ENCODE results near the gene EGFLAM. TPM values are rescaled to one million over a fixed set of nuclear protein-coding genes. Genes with fewer than 3 reads are reported as not detected.

The EGFLAM gene
- total RNA-seq, 4 donors from 2014 or later: 21.8 to 194 (median 46.7) TPM

DNA sequence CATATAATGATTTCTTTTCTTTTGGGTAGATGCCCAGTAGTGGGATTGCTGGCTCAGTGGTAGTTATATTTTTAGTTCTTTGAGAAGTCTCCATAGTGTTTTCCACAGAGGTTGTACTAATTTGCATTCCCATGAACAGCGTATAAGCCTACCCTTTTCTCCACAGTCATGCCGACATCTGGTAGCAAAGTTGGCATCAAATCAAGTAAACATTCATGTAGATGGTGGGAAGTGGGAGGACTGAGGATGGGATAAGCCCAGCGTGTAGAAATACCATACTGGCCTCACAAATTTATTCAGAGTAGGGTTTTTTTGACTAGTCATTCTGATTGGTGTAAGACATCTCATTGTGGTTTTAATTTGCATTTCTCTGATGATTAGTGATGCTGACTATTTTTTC, 115.4 kb downstream of the EGFLAM start:
- TF ChIP-seq, protein P1, sequence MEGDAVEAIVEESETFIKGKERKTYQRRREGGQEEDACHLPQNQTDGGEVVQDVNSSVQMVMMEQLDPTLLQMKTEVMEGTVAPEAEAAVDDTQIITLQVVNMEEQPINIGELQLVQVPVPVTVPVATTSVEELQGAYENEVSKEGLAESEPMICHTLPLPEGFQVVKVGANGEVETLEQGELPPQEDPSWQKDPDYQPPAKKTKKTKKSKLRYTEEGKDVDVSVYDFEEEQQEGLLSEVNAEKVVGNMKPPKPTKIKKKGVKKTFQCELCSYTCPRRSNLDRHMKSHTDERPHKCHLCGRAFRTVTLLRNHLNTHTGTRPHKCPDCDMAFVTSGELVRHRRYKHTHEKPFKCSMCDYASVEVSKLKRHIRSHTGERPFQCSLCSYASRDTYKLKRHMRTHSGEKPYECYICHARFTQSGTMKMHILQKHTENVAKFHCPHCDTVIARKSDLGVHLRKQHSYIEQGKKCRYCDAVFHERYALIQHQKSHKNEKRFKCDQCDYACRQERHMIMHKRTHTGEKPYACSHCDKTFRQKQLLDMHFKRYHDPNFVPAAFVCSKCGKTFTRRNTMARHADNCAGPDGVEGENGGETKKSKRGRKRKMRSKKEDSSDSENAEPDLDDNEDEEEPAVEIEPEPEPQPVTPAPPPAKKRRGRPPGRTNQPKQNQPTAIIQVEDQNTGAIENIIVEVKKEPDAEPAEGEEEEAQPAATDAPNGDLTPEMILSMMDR (IDR thresholded peaks at IDR 0.05; ENCODE audit: low read depth): no peak

DNA sequence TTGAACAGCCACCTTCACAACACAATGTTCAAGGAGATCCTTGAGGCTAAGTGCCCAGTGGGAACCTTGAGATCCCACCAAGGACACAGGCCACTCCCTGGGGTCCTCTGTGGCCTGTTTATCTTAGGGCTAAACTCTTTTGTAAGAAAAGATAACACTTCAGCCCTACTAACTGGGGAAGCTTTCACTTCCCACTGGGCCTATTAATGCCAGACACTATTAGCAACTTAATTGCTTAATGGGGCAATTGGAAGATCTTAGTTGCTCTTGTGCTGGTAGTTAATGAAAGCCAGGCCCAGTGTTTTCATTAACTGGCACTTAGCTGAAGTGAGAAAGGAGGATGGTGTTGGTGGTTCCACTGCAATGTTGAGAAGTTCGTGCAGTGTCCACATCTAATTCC, 117.1 kb downstream of the EGFLAM start:
- TF ChIP-seq, protein P1 (IDR thresholded peaks at IDR 0.05; ENCODE audit: low read depth): no peak

DNA sequence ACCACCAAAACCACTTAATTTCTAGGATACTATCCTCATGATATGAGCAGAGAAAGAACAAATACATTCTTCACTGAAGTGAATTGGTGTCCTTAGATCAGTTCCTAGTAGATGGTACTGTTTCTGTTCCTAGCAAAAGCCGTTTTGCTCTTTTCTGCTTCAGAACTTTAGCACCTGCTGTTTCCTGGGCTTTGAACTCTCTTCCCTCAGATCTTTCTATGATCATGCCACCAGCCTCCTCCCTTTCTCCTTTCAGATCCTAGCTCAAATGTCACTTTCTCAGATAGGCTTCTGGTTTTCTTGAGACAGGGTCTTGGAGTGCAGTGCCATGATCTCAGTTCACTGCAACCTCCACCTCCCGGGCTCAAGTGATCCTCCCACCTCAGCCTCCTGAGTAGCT, 118.0 kb downstream of the EGFLAM start:
- TF ChIP-seq, protein P1 (IDR thresholded peaks at IDR 0.05; ENCODE audit: low read depth): no peak

DNA sequence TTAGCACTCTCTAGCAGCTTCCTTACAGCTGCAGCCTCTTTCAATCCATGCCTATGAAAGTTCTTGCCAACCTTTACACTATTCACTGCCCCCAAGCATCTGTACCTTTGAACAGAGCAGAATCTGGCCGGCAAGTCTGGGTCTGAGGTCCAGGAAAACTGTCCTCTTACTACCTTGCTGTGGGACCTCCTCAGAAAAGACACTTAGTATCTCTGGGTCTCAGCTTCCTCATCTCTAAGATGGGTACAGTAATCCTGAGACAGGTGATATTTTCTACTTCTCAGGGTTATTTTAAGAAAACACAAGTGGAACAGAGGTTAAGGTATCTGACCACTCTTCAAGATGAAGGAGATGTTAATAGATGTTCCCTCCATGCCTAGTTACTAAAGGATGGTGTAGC, 120.2 kb downstream of the EGFLAM start:
- TF ChIP-seq, protein P1 (IDR thresholded peaks at IDR 0.05; ENCODE audit: low read depth): no peak

DNA sequence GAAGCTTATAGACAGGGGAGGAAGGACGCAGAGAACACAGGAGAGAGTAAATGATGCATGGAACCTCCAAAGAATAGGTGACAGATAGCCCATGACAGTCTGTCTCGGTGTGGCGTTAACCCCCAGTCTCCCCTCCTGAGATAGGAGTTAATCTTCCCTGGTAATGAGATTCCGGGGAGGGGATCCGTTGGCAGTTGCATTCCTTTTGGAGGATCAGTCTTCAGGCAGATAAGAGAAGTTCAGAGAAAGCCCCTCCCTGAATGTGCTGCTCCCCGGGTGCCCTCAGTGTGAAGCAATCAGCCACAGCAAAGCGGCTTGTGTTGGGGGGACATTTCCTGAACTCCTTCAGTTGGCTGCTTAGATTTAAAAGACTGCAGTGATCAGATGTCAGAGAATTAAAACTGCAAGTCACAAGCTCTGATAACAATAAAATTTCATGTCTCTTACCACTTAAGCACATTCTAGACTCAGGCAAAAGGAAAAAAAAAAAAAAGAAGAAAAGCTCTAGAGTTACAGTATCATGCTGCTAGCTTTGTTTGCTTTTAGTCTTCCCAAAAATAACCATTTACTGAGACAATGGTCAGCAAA, 121.1 kb downstream of the EGFLAM start:
- TF ChIP-seq, protein P1 (IDR thresholded peaks at IDR 0.05; ENCODE audit: low read depth): no peak

DNA sequence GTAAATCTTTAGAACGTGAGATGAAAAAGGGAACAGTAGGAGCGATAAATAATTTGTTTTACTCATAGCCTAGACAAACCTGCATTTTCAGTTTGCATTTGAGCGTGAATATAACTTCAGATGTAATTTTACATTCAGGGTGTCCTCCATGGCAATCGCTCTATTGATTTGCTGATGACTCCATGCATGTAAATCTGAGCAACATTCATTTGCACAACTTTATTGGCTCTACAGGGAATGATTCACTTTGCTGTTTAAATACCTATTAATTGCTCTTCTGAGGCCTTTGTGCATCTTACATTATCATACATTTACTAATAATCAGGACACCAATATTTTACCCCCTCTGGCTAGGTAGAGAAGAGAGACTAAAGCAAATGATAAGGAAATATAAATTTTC, 122.2 kb downstream of the EGFLAM start:
- TF ChIP-seq, protein P1 (IDR thresholded peaks at IDR 0.05; ENCODE audit: low read depth): no peak

DNA sequence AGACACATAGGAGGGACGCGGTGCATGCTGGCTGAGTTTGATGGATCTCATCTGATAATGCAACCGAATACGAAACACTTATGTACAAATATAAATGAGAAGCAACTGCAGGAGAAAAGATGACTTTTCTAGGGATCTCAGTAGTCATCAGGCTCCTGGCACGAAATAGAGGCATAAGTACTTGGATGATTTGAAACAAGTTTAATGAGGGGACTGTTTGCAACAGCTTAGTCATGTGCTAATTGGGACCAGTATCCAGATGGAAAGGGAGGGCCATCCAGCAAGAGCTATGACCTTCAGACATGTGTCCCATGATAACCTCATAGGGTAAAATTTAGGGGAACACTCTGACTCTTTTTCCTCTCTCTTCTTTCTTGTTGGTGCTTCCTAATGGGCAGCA, 123.0 kb downstream of the EGFLAM start:
- TF ChIP-seq, protein P1 (IDR thresholded peaks at IDR 0.05; ENCODE audit: low read depth): no peak
